Measurements from ENCODE around the gene TTLL11. TPM values are rescaled to one million over a fixed set of nuclear protein-coding genes. Genes with fewer than 3 reads are reported as not detected.

Gene TTLL11
- total RNA-seq, 4 donors from 2014 or later = 3.0 to 9.9 (median 7.4) TPM

GRCh38 chr9:121884057-121884541 is 209.0 kb downstream of the TTLL11 start:
- Histone ChIP-seq H3K27me3 (no peaks in the 10 kb centered on the region), H3K27ac (no peak overlapping the region), H3K4me3 (no peak overlapping the region), H3K9me3 (no peaks in the 10 kb centered on the region), H3K4me1 (peaks cover 0 to 13% (median 0%) of the 10 kb centered on the region in 4 donors), H3K36me3 (no peaks in the 10 kb centered on the region)
- DNase-seq = no peak
- TF ChIP-seq POLR2A (IDR thresholded peaks at IDR 0.05) = no peak
- no peak for TF ChIP-seq CTCF (IDR thresholded peaks at IDR 0.05)

DNA sequence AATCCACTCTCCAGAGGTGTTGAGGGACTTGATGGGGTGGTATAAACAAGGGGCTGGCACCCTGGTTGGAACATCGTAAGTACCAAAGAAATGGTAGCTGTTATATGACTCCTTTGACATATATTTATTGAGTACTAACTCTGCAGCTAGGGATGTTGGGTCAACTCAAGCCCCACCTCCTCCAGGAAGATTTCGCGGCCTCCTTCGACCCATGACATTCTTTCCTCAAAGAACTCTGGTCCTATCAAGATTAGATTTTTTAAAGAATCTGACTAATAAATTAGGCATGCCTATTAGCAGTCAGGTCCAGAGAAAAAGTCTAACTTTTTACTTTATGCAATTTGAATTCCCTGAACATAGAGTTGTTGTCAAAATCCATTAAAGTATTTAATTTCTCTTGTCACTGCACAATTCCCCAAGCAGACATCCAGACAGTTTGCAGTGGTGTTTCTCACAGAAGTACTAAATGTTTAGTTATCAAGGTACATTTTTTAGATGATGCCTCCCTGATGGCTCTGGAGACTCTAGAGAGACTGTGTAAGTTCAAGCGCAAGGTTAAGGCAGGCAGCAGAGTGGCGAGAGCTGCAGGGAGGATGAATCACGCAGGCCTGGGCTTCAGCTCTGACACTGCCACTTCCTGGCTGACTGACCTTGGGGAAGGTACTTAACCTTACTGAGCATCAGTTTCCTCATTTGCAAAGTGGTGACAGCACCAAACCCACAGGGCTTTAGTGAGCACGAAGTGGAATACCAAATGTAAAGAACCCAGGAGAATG is 209.6 kb downstream of the TTLL11 start:
- Histone ChIP-seq H3K4me1 (peaks cover 0 to 8% (median 0%) of the 10 kb centered on the region in 4 donors), H3K27ac (no peak overlapping the region), H3K9me3 (no peaks in the 10 kb centered on the region), H3K36me3 (no peaks in the 10 kb centered on the region), H3K4me3 (no peak overlapping the region), H3K27me3 (no peaks in the 10 kb centered on the region)
- DNase-seq = no peak
- TF ChIP-seq POLR2A (IDR thresholded peaks at IDR 0.05) (no peak), CTCF (IDR thresholded peaks at IDR 0.05) (no peak)

- Histone ChIP-seq H3K36me3 (no peaks in the 10 kb centered on the region), H3K4me3 (no peak overlapping the region), H3K27ac (no peak overlapping the region), H3K4me1 (no peaks in the 10 kb centered on the region), H3K9me3 (no peaks in the 10 kb centered on the region), H3K27me3 (no peaks in the 10 kb centered on the region)
- no peak for TF ChIP-seq POLR2A (IDR thresholded peaks at IDR 0.05)
- no peak for TF ChIP-seq CTCF (IDR thresholded peaks at IDR 0.05)
- DNase-seq = no peak
These were observed 211.1 kb downstream of the TTLL11 start for GRCh38 chr9:121881920-121882500.

- H3K27me3 ChIP-seq = no peaks in the 10 kb centered on the region
- no peak overlapping the region for H3K27ac ChIP-seq
- no peaks in the 10 kb centered on the region for H3K36me3 ChIP-seq
- no peaks in the 10 kb centered on the region for H3K9me3 ChIP-seq
- no peak for TF ChIP-seq CTCF (IDR thresholded peaks at IDR 0.05)
- no peak for TF ChIP-seq POLR2A (IDR thresholded peaks at IDR 0.05)
- no peak for DNase-seq
- no peak overlapping the region for H3K4me3 ChIP-seq
- no peaks in the 10 kb centered on the region for H3K4me1 ChIP-seq
These were observed 212.7 kb downstream of the TTLL11 start for GRCh38 chr9:121880343-121880898.

GRCh38 chr9:121878271-121878822 is 214.8 kb downstream of the TTLL11 start:
- Histone ChIP-seq H3K36me3 (no peaks in the 10 kb centered on the region), H3K9me3 (no peaks in the 10 kb centered on the region), H3K4me1 (no peaks in the 10 kb centered on the region), H3K27me3 (no peaks in the 10 kb centered on the region), H3K27ac (no peak overlapping the region), H3K4me3 (no peak overlapping the region)
- no peak for DNase-seq
- TF ChIP-seq CTCF (IDR thresholded peaks at IDR 0.05) (no peak), POLR2A (IDR thresholded peaks at IDR 0.05) (no peak)

Measured in Peyer's patch (tissue), 4 donors.